HCT116 (cell line): ENCODE data around the gene BRMS1. TPM values are rescaled to one million over a fixed set of nuclear protein-coding genes. Genes with fewer than 3 reads are reported as not detected.

Experiments
- CEBPB ChIP-seq: IDR thresholded peaks from 2 replicates; pipeline ENCODE4 v1.6.1; 2012; ENCODE audit warnings: low read depth
- CTCF ChIP-seq, 3 experiments: fragments of 200-600 bp in 1 of 3; sonication (generic) in 1 of 3; IDR thresholded peaks in 2 of 3; conservative IDR thresholded peaks in 1 of 3; 2 replicates each; pipeline ENCODE4 v1.5.1; 2012 to 2017; ENCODE audit warnings: low read depth in 2 of 3, low read length in 2 of 3, antibody characterized with exemption in 1 of 3, borderline replicate concordance in 1 of 3, control low read depth in 1 of 3, mild to moderate bottlenecking in 1 of 3, mixed read lengths in 1 of 3, mixed run types in 1 of 3, moderate library complexity in 1 of 3; ENCODE audit not compliant: insufficient read depth in 1 of 3
- EGR1 ChIP-seq: IDR thresholded peaks from 2 replicates; pipeline ENCODE4 v1.6.1; 2012; ENCODE audit warnings: low read depth
- JUND ChIP-seq: IDR thresholded peaks from 2 replicates; pipeline ENCODE4 v1.6.1; 2012
- SIN3A ChIP-seq: IDR thresholded peaks from 2 replicates; pipeline ENCODE4 v1.6.1; 2012; ENCODE audit warnings: low read depth
- SP1 ChIP-seq: IDR thresholded peaks from 2 replicates; pipeline ENCODE4 v1.6.1; 2012; ENCODE audit warnings: low read depth
- ZBTB33 ChIP-seq: IDR thresholded peaks from 2 replicates; pipeline ENCODE4 v1.6.1; 2011; ENCODE audit warnings: mild to moderate bottlenecking, low read length, moderate library complexity; ENCODE audit not compliant: insufficient replicate concordance; ENCODE audit errors: extremely low read depth
- total RNA-seq: library from RNA; stranded (reverse); gene quantifications from one replicate; pipeline ENCODE4 v1.2.1, GENCODE V29; 2021; ENCODE audit not compliant: unreplicated experiment

BRMS1 gene
- total RNA-seq, 1 experiment from 2014 or later = 42.1 TPM

GRCh38 chr11:66332371-66333219, 12.3 kb downstream of the BRMS1 start (continued):
- TF ChIP-seq CTCF (IDR thresholded peaks at IDR 0.05 in 2 of 3, conservative IDR thresholded peaks at IDR 0.05 in 1 of 3; ENCODE audit: borderline replicate concordance in 1 of 3, insufficient read depth in 1 of 3, low read depth in 2 of 3, low read length in 2 of 3) = no peak
- TF ChIP-seq JUND = no peak
- TF ChIP-seq SP1 = no peak
- no peak for TF ChIP-seq EGR1
- no peak for TF ChIP-seq ZBTB33
- TF ChIP-seq SIN3A = no peak
- no peak for TF ChIP-seq CEBPB
